Hepatocyte (in vitro differentiated cells): ENCODE data around the gene FAM89B.

ENCODE experiments used
- CTCF ChIP-seq: fragments of 200-600 bp; sonication (generic); IDR thresholded peaks from 2 replicates; pipeline ENCODE4 v1.5.1; 2016; ENCODE audit warnings: antibody characterized with exemption, mild to moderate bottlenecking; ENCODE audit not compliant: poor library complexity
- EZH2 ChIP-seq: fragments of 200-600 bp; sonication (generic); IDR thresholded peaks from 2 replicates; pipeline ENCODE4 v1.6.1; 2016; ENCODE audit warnings: antibody characterized with exemption, mild to moderate bottlenecking, borderline replicate concordance

- TF ChIP-seq CTCF (no peak), EZH2 (no peak)
These were observed 43.7 kb downstream of the FAM89B start for GRCh38 chr11:65615950-65616574.
